Measurements from ENCODE around the gene NDUFS7. TPM values are rescaled to one million over a fixed set of nuclear protein-coding genes. Genes with fewer than 3 reads are reported as not detected.

NDUFS7 gene
- total RNA-seq, 1 experiment from 2014 or later = 83.9 TPM

DNA sequence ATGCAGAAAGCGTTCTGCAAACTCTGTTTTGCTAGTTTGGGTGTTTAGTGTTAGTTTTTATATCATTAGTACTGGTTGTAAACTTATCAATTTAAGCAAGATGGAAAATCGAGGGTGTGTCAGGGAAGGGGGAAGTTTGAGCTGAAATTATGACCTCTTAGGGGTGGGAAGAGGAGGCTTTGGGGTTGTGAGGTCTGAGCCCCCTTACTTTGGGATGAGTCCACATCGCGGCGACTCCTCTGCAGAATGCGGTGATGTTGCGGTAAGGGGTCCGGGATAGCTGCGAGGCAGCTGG, 743 bp upstream of the NDUFS7 start:
- H3K4me1 Mint-ChIP-seq = peaks cover 13 to 20% of the 10 kb centered on the region in 2 experiments
- no CpG with 5 or more reads among the region's 9 CpGs for WGBS (ENCODE audit: extremely low coverage, insufficient read length, low lambda C conversion rate)
- Histone ChIP-seq H3K23me2 (ENCODE audit: insufficient read length, low read depth, low read length, poor library complexity, severe bottlenecking) (peaks cover 6% of the 10 kb centered on the region), H3K79me1 (ENCODE audit: insufficient read depth, low read depth, low read length, poor library complexity, severe bottlenecking) (peaks cover 6% of the 10 kb centered on the region), H2BK5ac (ENCODE audit: insufficient read length, low read length) (no peak overlapping the region), H3K4me2 (ENCODE audit: insufficient read depth, insufficient read length, low read length) (peak overlapping the region; percentile 18), H3K14ac (ENCODE audit: insufficient read depth, low read length) (no peak overlapping the region), H3K23ac (ENCODE audit: insufficient read length, low read depth, low read length) (no peak overlapping the region), H3T11ph (ENCODE audit: low read length) (no peak overlapping the region), H4K91ac (ENCODE audit: insufficient read length, low read depth, low read length) (no peak overlapping the region), H3K27me3 (ENCODE audit: insufficient read depth, low read length) (no peaks in the 10 kb centered on the region), H4K20me1 (ENCODE audit: control insufficient read depth, insufficient read depth, insufficient read length) (no peaks in the 10 kb centered on the region), H2BK15ac (ENCODE audit: low read depth, low read length) (no peak overlapping the region), H2AK5ac (ENCODE audit: insufficient read length, low read length) (no peak overlapping the region), H3K4me1 (ENCODE audit: insufficient read depth, low read length) (no peaks in the 10 kb centered on the region), H2BK20ac (ENCODE audit: low read depth, low read length, poor library complexity, severe bottlenecking) (no peak overlapping the region), H4K5ac (ENCODE audit: insufficient read length, low read depth, low read length) (no peak overlapping the region), H3K56ac (ENCODE audit: insufficient read length, low read depth, low read length) (no peak overlapping the region), H3K9me3 (ENCODE audit: control insufficient read depth, low read depth, low read length) (no peaks in the 10 kb centered on the region), H3K18ac (ENCODE audit: insufficient read length, low read depth, low read length) (no peak overlapping the region), H2BK120ac (ENCODE audit: low read depth, low read length, poor library complexity, severe bottlenecking) (no peak overlapping the region), H3K79me2 (ENCODE audit: insufficient read depth, low read length) (peaks cover 3% of the 10 kb centered on the region; the same call in 1 of the 2 replicates), H3K9ac (ENCODE audit: extremely low read depth, insufficient read length, low read length) (no peak overlapping the region), H2AFZ (ENCODE audit: low read length) (no peak overlapping the region), H2BK12ac (ENCODE audit: insufficient read length, low read depth, low read length) (no peak overlapping the region), H3K27ac (ENCODE audit: insufficient read length, low read depth, low read length) (no peak overlapping the region), H4K8ac (replicated peaks; ENCODE audit: insufficient read length, low read depth, low read length) (no peak overlapping the region), H3K4ac (ENCODE audit: low read depth, low read length) (no peak overlapping the region)
- no peak for TF ChIP-seq CTCF (conservative IDR thresholded peaks at IDR 0.05)
- H3K27me3 Mint-ChIP-seq (ENCODE audit: low read depth) = peaks cover 3% of the 10 kb centered on the region
- H3K27ac Mint-ChIP-seq = no peak overlapping the region
- no peak for DNase-seq
- H3K36me3 Mint-ChIP-seq (ENCODE audit: insufficient read depth in 1 of 3, low read depth in 3 of 3) = peaks cover 2 to 4% (median 3%) of the 10 kb centered on the region in 3 experiments; a peak in 5 of 7 replicates
- peaks cover 3 to 5% of the 10 kb centered on the region in 2 experiments; a peak in 2 of 5 replicates for H3K9me3 Mint-ChIP-seq
- peak overlapping the region; percentile 77 to 91 for H3K4me3 Mint-ChIP-seq
